ENCODE results near the gene NACC1.

- TF ChIP-seq CTCF (IDR thresholded peaks at IDR 0.05) (no peak), POLR2A (IDR thresholded peaks at IDR 0.05) (no peak)
Measured at GRCh38 chr19:13122275-13122878, 4.3 kb downstream of the NACC1 start.

Data from adrenal gland (tissue), 5 donors.